H1 (cell line): Measurements from ENCODE around the gene CXXC5. TPM values are rescaled to one million over a fixed set of nuclear protein-coding genes. Genes with fewer than 3 reads are reported as not detected.

Experiments
- CTCF ChIA-PET: fragments of 300-600 bp; sonication (Branson Sonifier 250); formaldehyde crosslinking; loops from one replicate; lab custom pipeline; 2021; ENCODE audit not compliant: partially characterized antibody; lab: Charles Lee
- POLR2A ChIA-PET: fragments of 300-600 bp; sonication (Branson Sonifier 250); formaldehyde crosslinking; loops from one replicate; lab custom pipeline; 2021; ENCODE audit warnings: inconsistent platforms; ENCODE audit not compliant: partially characterized antibody; lab: Charles Lee
- DNase-seq, 2 experiments: peaks; one replicate each; pipeline versions ENCODE4 v3.0.0 to v3.0.0-alpha.2; 2010 to 2022; ENCODE audit warnings: low spot score in 2 of 2, low read depth in 1 of 2, mixed read lengths in 1 of 2
- FAIRE-seq: peaks from 2 replicates; lab custom pipeline; 2011; peaks lifted over from hg19 to GRCh38; lab: Jason Lieb, UNC
- H2AFZ ChIP-seq: 2 replicates; pipeline ENCODE4 v1.8.1; 2012; ENCODE audit warnings: low read length, inconsistent platforms
- H2AK5ac ChIP-seq: 2 replicates; pipeline ENCODE4 v1.6.1; 2013; ENCODE audit warnings: low read depth, low read length
- H2BK120ac ChIP-seq: replicated peaks from 2 replicates; pipeline ENCODE3; 2013; ENCODE audit warnings: low read depth, low read length, inconsistent platforms
- H2BK12ac ChIP-seq: 2 replicates; pipeline ENCODE4 v1.6.1; 2013; ENCODE audit warnings: low read depth, low read length
- H2BK15ac ChIP-seq: 2 replicates; pipeline ENCODE4 v1.6.1; 2013; ENCODE audit warnings: low read length
- H2BK20ac ChIP-seq: 2 replicates; pipeline ENCODE4 v1.6.1; 2013; ENCODE audit warnings: low read length
- H2BK5ac ChIP-seq: 2 replicates; pipeline ENCODE4 v1.6.1; 2013; ENCODE audit warnings: low read depth, low read length
- H3K14ac ChIP-seq: 2 replicates; pipeline ENCODE4 v1.6.1; 2013; ENCODE audit warnings: inconsistent platforms; ENCODE audit not compliant: insufficient read length
- H3K18ac ChIP-seq: 2 replicates; pipeline ENCODE4 v1.6.1; 2013; ENCODE audit warnings: low read length; ENCODE audit errors: extremely low read depth
- H3K23ac ChIP-seq: 2 replicates; pipeline ENCODE4 v1.6.1; 2013; ENCODE audit warnings: inconsistent platforms; ENCODE audit not compliant: insufficient read length
- H3K23me2 ChIP-seq: 2 replicates; pipeline ENCODE4 v1.6.1; 2013; ENCODE audit warnings: low read depth, low read length
- H3K27ac ChIP-seq: 2 replicates; pipeline ENCODE4 v1.6.1; 2011; ENCODE audit warnings: low read depth, low read length, inconsistent platforms
- H3K27me3 ChIP-seq, 4 experiments: replicated peaks in 1 of 4; 1 replicate in 1 of 4; 2 replicates in 3 of 4; pipeline versions ENCODE4 v1.6.1 to v1.8.1; 2011 to 2013; ENCODE audit warnings: low read length in 3 of 4, mild to moderate bottlenecking in 3 of 4, inconsistent platforms in 2 of 4, mixed read lengths in 2 of 4, moderate library complexity in 1 of 4; ENCODE audit not compliant: control insufficient read depth in 3 of 4, insufficient read depth in 3 of 4; ENCODE audit errors: extremely low read depth in 1 of 4
- H3K36me3 ChIP-seq, 4 experiments: 2 replicates each; pipeline versions ENCODE4 v1.6.1 to v1.8.1; 2011 to 2013; ENCODE audit warnings: mild to moderate bottlenecking in 4 of 4, low read length in 3 of 4, moderate library complexity in 2 of 4, control low read depth in 1 of 4, inconsistent platforms in 1 of 4; ENCODE audit not compliant: insufficient read depth in 4 of 4, control insufficient read depth in 2 of 4
- H3K4ac ChIP-seq: replicated peaks from 2 replicates; pipeline ENCODE3; 2013; ENCODE audit warnings: low read length, low read depth, mixed read lengths, inconsistent platforms; ENCODE audit not compliant: insufficient read length
- H3K4me1 ChIP-seq, 4 experiments: replicated peaks in 1 of 4; 1 replicate in 1 of 4; 2 replicates in 3 of 4; pipeline versions ENCODE4 v1.6.1 to v1.8.1; 2011 to 2013; ENCODE audit warnings: low read length in 3 of 4, inconsistent platforms in 2 of 4, mixed read lengths in 1 of 4; ENCODE audit not compliant: insufficient read depth in 4 of 4, control insufficient read depth in 3 of 4
- H3K4me2 ChIP-seq, 2 experiments: 2 replicates each; pipeline versions ENCODE4 v1.6.1 to v1.8.1; 2011 to 2013; ENCODE audit warnings: low read depth in 2 of 2, low read length in 2 of 2, control low read depth in 1 of 2, inconsistent platforms in 1 of 2, mild to moderate bottlenecking in 1 of 2; ENCODE audit not compliant: insufficient read depth in 1 of 2
- H3K4me3 ChIP-seq, 4 experiments: fragments of 200-600, 300-600 bp in 1 of 4; sonication (generic), shearing (Covaris generic), sonication (Bioruptor Twin) in 1 of 4; 2 replicates each; pipeline versions ENCODE4 v1.5.1 to v1.8.1; 2011 to 2016; ENCODE audit warnings: low read length in 4 of 4, low read depth in 3 of 4, control low read depth in 2 of 4, inconsistent platforms in 2 of 4, mild to moderate bottlenecking in 2 of 4, mixed read lengths in 1 of 4, moderate library complexity in 1 of 4; ENCODE audit not compliant: insufficient read depth in 2 of 4; ENCODE audit errors: extremely low read depth in 1 of 4
- H3K56ac ChIP-seq: replicated peaks from 2 replicates; pipeline ENCODE3; 2013; ENCODE audit warnings: low read depth, mild to moderate bottlenecking, mixed read lengths, low read length, inconsistent platforms; ENCODE audit not compliant: insufficient read length
- H3K79me1 ChIP-seq: 2 replicates; pipeline ENCODE4 v1.6.1; 2013; ENCODE audit warnings: low read depth, low read length, control low read depth
- H3K79me2 ChIP-seq, 2 experiments: 2 replicates each; pipeline versions ENCODE4 v1.6.1 to v1.8.1; 2012 to 2013; ENCODE audit warnings: low read length in 2 of 2, mild to moderate bottlenecking in 2 of 2, inconsistent platforms in 1 of 2; ENCODE audit not compliant: insufficient read depth in 2 of 2, control insufficient read depth in 1 of 2
- H3K9ac ChIP-seq, 4 experiments: replicated peaks in 1 of 4; 1 replicate in 1 of 4; 2 replicates in 3 of 4; pipeline versions ENCODE4 v1.6.1 to v1.8.1; 2011 to 2013; ENCODE audit warnings: low read depth in 3 of 4, low read length in 3 of 4, control low read depth in 2 of 4, mild to moderate bottlenecking in 2 of 4, moderate library complexity in 2 of 4, inconsistent platforms in 1 of 4; ENCODE audit errors: extremely low read depth in 1 of 4
- H3K9me3 ChIP-seq, 2 experiments: 2 replicates each; pipeline versions ENCODE4 v1.6.1 to v1.8.1; 2012 to 2013; ENCODE audit warnings: mild to moderate bottlenecking in 2 of 2, moderate library complexity in 2 of 2, control low read depth in 1 of 2, inconsistent platforms in 1 of 2, low read depth in 1 of 2, low read length in 1 of 2, mixed read lengths in 1 of 2; ENCODE audit not compliant: insufficient read depth in 2 of 2
- H4K20me1 ChIP-seq, 2 experiments: replicated peaks in 1 of 2; 2 replicates each; pipeline versions ENCODE3 to v1.8.1; 2011 to 2013; ENCODE audit warnings: inconsistent platforms in 2 of 2, low read length in 2 of 2, mild to moderate bottlenecking in 1 of 2; ENCODE audit not compliant: insufficient read depth in 2 of 2, control insufficient read depth in 1 of 2
- H4K5ac ChIP-seq: 2 replicates; pipeline ENCODE4 v1.6.1; 2013; ENCODE audit warnings: low read length, low read depth, mixed read lengths, inconsistent platforms; ENCODE audit not compliant: insufficient read length
- H4K8ac ChIP-seq: 2 replicates; pipeline ENCODE4 v1.8.0; 2013; ENCODE audit warnings: mild to moderate bottlenecking, moderate library complexity, low read length, inconsistent platforms; ENCODE audit not compliant: insufficient read depth; ENCODE audit errors: extremely low read depth
- H4K91ac ChIP-seq: replicated peaks from 2 replicates; pipeline ENCODE3; 2013; ENCODE audit warnings: low read length, mixed read lengths, inconsistent platforms; ENCODE audit not compliant: insufficient read length
- BCL11A ChIP-seq, 2 experiments: IDR thresholded peaks; one replicate each; pipeline ENCODE4 v1.6.1; 2011; ENCODE audit warnings: low read depth in 2 of 2, low read length in 2 of 2, mild to moderate bottlenecking in 2 of 2
- CTBP2 ChIP-seq: IDR thresholded peaks from 2 replicates; pipeline ENCODE4 v1.7.0; 2011; ENCODE audit warnings: borderline replicate concordance, mild to moderate bottlenecking, moderate library complexity, mixed read lengths, low read length; ENCODE audit not compliant: insufficient read depth, insufficient read length
- NANOG ChIP-seq: IDR thresholded peaks from 2 replicates; pipeline ENCODE4 v1.6.1; 2011; ENCODE audit warnings: low read length, low read depth, mild to moderate bottlenecking, inconsistent platforms; ENCODE audit not compliant: insufficient read depth, poor library complexity, severe bottlenecking
- POLR2A ChIP-seq, 2 experiments: IDR thresholded peaks; 1 replicate in 1 of 2; 2 replicates in 1 of 2; pipeline ENCODE4 v1.6.1; 2011; ENCODE audit warnings: low read depth in 2 of 2, low read length in 2 of 2, mild to moderate bottlenecking in 2 of 2; ENCODE audit errors: control extremely low read depth in 1 of 2
- TAF1 ChIP-seq: IDR thresholded peaks from 2 replicates; pipeline ENCODE4 v1.6.1; 2011; ENCODE audit warnings: mild to moderate bottlenecking, low read depth, low read length
- WGBS, 2 experiments: shearing (Covaris generic) in 1 of 2; methylation state at CpG; one replicate each; pipeline versions ENCODE4 v1.1.6 to v1.1.7; 2013 to 2015; ENCODE audit warnings: low lambda C conversion rate in 2 of 2, mixed read lengths in 2 of 2, inconsistent platforms in 1 of 2, low coverage in 1 of 2, missing lambda C conversion rate in 1 of 2; ENCODE audit not compliant: insufficient replicate concordance in 2 of 2, insufficient coverage in 1 of 2, insufficient read length in 1 of 2; ENCODE audit errors: extremely low coverage in 1 of 2, missing lambda C conversion rate in 1 of 2; 5-methylcytosine and 5-hydroxymethylcytosine counted together
- polyA plus RNA-seq, 7 experiments: library from polyadenylated mRNA; depleted of rRNA in 3 of 7; stranded (reverse) in 5 of 7; unstranded in 2 of 7; fragments of >200 nt in 5 of 7; fragments of 200-250 nt in 2 of 7; gene quantifications; 1 replicate in 5 of 7; 2 replicates in 1 of 7; 4 replicates in 1 of 7; pipeline versions ENCODE4 v1.2.1 to v1.2.3, GENCODE V29; 2011 to 2013; ENCODE audit warnings: missing spikeins in 2 of 7, mixed read lengths in 2 of 7
- total RNA-seq: library from RNA; stranded (reverse); fragmentation: NEBNext Ultra II Directional; extraction: Animal tissue kit (Norgen Biotek cat#: 25700); gene quantifications from 2 replicates; pipeline ENCODE4 v1.2.1, GENCODE V29; 2021
- TF ChIP-seq, protein P1 (sequence below): IDR thresholded peaks from 2 replicates; pipeline ENCODE4 v1.6.1; 2012; ENCODE audit warnings: inconsistent platforms

CXXC5 gene
- total and polyA plus RNA-seq, 2 of the 8 experiments (the other 6 are each of a cell fraction or from before 2014, with no cell fraction given), result 61.4 to 74.0 TPM

DNA sequence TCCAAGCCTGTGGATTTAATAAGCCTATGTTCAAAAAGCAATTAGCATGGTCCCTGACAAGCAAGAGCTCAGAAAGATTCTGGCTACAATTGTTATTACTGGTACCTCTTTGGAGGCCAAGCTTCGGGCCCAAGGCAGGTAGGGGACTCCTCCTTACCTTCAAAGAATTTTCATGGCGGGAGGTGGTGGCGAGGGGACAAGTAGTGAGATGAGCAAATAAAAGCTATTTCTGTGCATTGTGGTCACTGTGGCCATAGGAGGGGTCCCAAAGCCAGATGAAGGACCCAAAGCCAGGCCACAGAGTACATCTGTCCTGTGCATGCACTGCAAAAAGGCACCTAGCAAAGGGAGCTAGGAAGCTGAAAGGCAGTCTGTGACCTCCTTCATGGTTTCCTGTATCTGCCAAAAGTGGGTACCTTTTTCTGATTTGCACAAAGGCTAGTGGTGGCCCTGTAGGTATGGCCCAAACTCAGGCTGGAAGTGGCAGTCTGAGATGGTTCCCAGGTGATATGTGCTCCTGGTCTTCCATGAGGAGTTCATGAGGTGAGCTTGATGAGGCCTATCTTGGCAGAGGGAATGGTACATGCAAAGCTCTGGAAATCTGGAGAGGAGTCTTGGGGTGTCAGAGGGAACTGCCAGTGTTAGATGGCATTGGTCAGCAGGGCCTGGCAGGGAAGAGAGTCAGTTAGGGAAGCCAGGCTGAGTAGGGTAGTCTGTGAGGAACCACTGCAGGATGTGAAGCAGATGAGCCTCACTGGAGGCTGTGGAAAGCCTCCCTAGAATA lies 3.3 kb upstream of the CXXC5 start:
- no peak overlapping the region for H2AK5ac ChIP-seq
- TF ChIP-seq BCL11A (IDR thresholded peaks at IDR 0.05; ENCODE audit: low read depth in 2 of 2, low read length in 2 of 2), result no peak
- TF ChIP-seq, protein P1, sequence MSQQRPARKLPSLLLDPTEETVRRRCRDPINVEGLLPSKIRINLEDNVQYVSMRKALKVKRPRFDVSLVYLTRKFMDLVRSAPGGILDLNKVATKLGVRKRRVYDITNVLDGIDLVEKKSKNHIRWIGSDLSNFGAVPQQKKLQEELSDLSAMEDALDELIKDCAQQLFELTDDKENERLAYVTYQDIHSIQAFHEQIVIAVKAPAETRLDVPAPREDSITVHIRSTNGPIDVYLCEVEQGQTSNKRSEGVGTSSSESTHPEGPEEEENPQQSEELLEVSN, result no peak
- TF ChIP-seq POLR2A (IDR thresholded peaks at IDR 0.05; ENCODE audit: control extremely low read depth in 1 of 2, low read depth in 2 of 2, low read length in 2 of 2), result no peak
- TF ChIP-seq TAF1, result no peak
- TF ChIP-seq NANOG, result no peak
- TF ChIP-seq CTBP2, result no peak
- TF ChIP-seq, all 59 proteins: peak for 0
- Histone ChIP-seq H2BK15ac (peak overlapping the region; percentile 84; the same call in 1 of the 2 replicates), H3K23me2 (peaks cover 12% of the 10 kb centered on the region; the same call in 1 of the 2 replicates), H3K9ac (no peak overlapping the region), H2AFZ (no peak overlapping the region), H3K4me2 (no peak overlapping the region), H2BK20ac (no peak overlapping the region), H3K14ac (no peak overlapping the region), H3K9me3 (no peaks in the 10 kb centered on the region), H4K20me1 (peaks cover 0 to 3% of the 10 kb centered on the region in 2 experiments), H3K27ac (no peak overlapping the region), H3K23ac (no peak overlapping the region), H3K79me2 (peaks cover 0 to 8% of the 10 kb centered on the region in 2 experiments; a peak in 1 of 4 replicates), H2BK12ac (peak overlapping the region; percentile 27; the same call in 1 of the 2 replicates), H2BK120ac (no peak overlapping the region), H3K27me3 (peaks cover 3 to 30% (median 22%) of the 10 kb centered on the region in 4 experiments), H3K4me1 (peaks cover 12 to 46% (median 36%) of the 10 kb centered on the region in 4 experiments), H4K8ac (no peak overlapping the region; the same call in 1 of the 2 replicates), H3K18ac (no peak overlapping the region), H2BK5ac (peak overlapping the region; percentile 24; the same call in 1 of the 2 replicates), H3K4ac (peak overlapping the region; percentile 19), H4K91ac (no peak overlapping the region), H3K56ac (no peak overlapping the region), H4K5ac (no peak overlapping the region), H3K4me3 (no peak overlapping the region), H3K36me3 (no peaks in the 10 kb centered on the region), H3K79me1 (no peaks in the 10 kb centered on the region)
- FAIRE-seq (no peak), DNase-seq (no peak)
- ChIA-PET POLR2A (interaction anchor here (0.9 to 14.7 kb wide), 7 partner anchors 8 to 121 kb away, joined by 3 to 212 read pairs (median 5); no protein-coding TSS in a partner anchor), CTCF (interaction anchor here (0.8 to 20.3 kb wide), 10 partner anchors 9 to 243 kb away, joined by 3 to 385 read pairs (median 5); no protein-coding TSS in a partner anchor)
- WGBS, 2 experiments, result 95% methylated on average over 3 of the region's 3 CpGs; no CpG with 5 or more reads in 1 of the 2 experiments
